Mesenchymal stem cell (in vitro differentiated cells and primary cell): ENCODE data around the gene TEX29.

Source experiments
- DNase-seq: peaks from one replicate; pipeline ENCODE4 v3.0.0-alpha.2; 2013
- H2AFZ ChIP-seq: one replicate; pipeline ENCODE4 v1.6.1; 2013; ENCODE audit warnings: low read depth, mild to moderate bottlenecking, control low read depth, inconsistent platforms, low read length, moderate library complexity
- H2AK5ac ChIP-seq: 2 replicates; pipeline ENCODE4 v1.6.1; 2013; ENCODE audit warnings: low read length, moderate library complexity, mild to moderate bottlenecking, inconsistent platforms; ENCODE audit not compliant: severe bottlenecking
- H2BK120ac ChIP-seq: one replicate; pipeline ENCODE4 v1.6.1; 2013; ENCODE audit warnings: low read depth, mild to moderate bottlenecking, inconsistent platforms, low read length, moderate library complexity
- H2BK12ac ChIP-seq, 2 experiments: one replicate each; pipeline ENCODE4 v1.6.1; 2013; ENCODE audit warnings: inconsistent platforms in 2 of 2, low read length in 2 of 2, mild to moderate bottlenecking in 2 of 2, moderate library complexity in 2 of 2, control low read depth in 1 of 2
- H2BK15ac ChIP-seq: one replicate; pipeline ENCODE4 v1.6.1; 2013; ENCODE audit warnings: mild to moderate bottlenecking, low read depth, inconsistent platforms; ENCODE audit not compliant: poor library complexity, severe bottlenecking
- H2BK5ac ChIP-seq: 2 replicates; pipeline ENCODE4 v1.6.1; 2013; ENCODE audit warnings: low read depth, mild to moderate bottlenecking, low read length, control low read depth, inconsistent platforms; ENCODE audit not compliant: poor library complexity, severe bottlenecking
- H3K14ac ChIP-seq, 2 experiments: one replicate each; pipeline ENCODE4 v1.6.1; 2013; ENCODE audit warnings: inconsistent platforms in 2 of 2, low read length in 2 of 2, control low read depth in 1 of 2, mild to moderate bottlenecking in 1 of 2, moderate library complexity in 1 of 2
- H3K18ac ChIP-seq, 2 experiments: one replicate each; pipeline ENCODE4 v1.6.1; 2013; ENCODE audit warnings: inconsistent platforms in 2 of 2, low read length in 2 of 2, control low read depth in 1 of 2, low read depth in 1 of 2, mild to moderate bottlenecking in 1 of 2
- H3K23ac ChIP-seq, 2 experiments: one replicate each; pipeline ENCODE4 v1.6.1; 2013; ENCODE audit warnings: inconsistent platforms in 2 of 2, low read length in 2 of 2, mild to moderate bottlenecking in 2 of 2, moderate library complexity in 2 of 2, control low read depth in 1 of 2
- H3K27ac ChIP-seq: 2 replicates; pipeline ENCODE4 v1.5.1; 2013; ENCODE audit warnings: mild to moderate bottlenecking, moderate library complexity, low read length, control low read depth, inconsistent platforms; ENCODE audit not compliant: poor library complexity, severe bottlenecking
- H3K27me3 ChIP-seq, 2 experiments: 2 replicates each; pipeline versions ENCODE4 v1.6.1 to v1.7.0; 2013; ENCODE audit warnings: low read length in 2 of 2, mild to moderate bottlenecking in 2 of 2, moderate library complexity in 2 of 2, control low read depth in 1 of 2, inconsistent platforms in 1 of 2; ENCODE audit not compliant: control insufficient read depth in 1 of 2, insufficient read depth in 1 of 2
- H3K36me3 ChIP-seq, 2 experiments: 2 replicates each; pipeline versions ENCODE4 v1.6.1 to v1.7.0; 2013; ENCODE audit warnings: low read length in 2 of 2, control low read depth in 1 of 2, inconsistent platforms in 1 of 2, low read depth in 1 of 2, mild to moderate bottlenecking in 1 of 2; ENCODE audit not compliant: insufficient read depth in 2 of 2, control insufficient read depth in 1 of 2
- H3K4ac ChIP-seq, 2 experiments: one replicate each; pipeline ENCODE4 v1.6.1; 2013; ENCODE audit warnings: inconsistent platforms in 2 of 2, low read length in 2 of 2, mild to moderate bottlenecking in 2 of 2, moderate library complexity in 2 of 2, control low read depth in 1 of 2, low read depth in 1 of 2
- H3K4me1 ChIP-seq: 2 replicates; pipeline ENCODE4 v1.6.1; 2013; ENCODE audit warnings: low read depth, low read length, control low read depth; ENCODE audit not compliant: control insufficient read depth, insufficient read depth
- H3K4me2 ChIP-seq: 2 replicates; pipeline ENCODE4 v1.6.1; 2013; ENCODE audit warnings: low read length, mild to moderate bottlenecking, inconsistent platforms; ENCODE audit not compliant: poor library complexity, severe bottlenecking
- H3K4me3 ChIP-seq, 2 experiments: 2 replicates each; pipeline versions ENCODE4 v1.5.1 to v1.7.0; 2013; ENCODE audit warnings: low read length in 2 of 2, mild to moderate bottlenecking in 2 of 2, control low read depth in 1 of 2, low read depth in 1 of 2; ENCODE audit not compliant: insufficient read depth in 1 of 2
- H3K79me1 ChIP-seq: replicated peaks from 2 replicates; pipeline ENCODE4 v1.6.1; 2013; ENCODE audit warnings: mild to moderate bottlenecking, control low read depth, low read length, inconsistent platforms; ENCODE audit not compliant: poor library complexity, severe bottlenecking
- H3K9ac ChIP-seq: 2 replicates; pipeline ENCODE4 v1.7.0; 2013; ENCODE audit warnings: mild to moderate bottlenecking, low read length, moderate library complexity
- H3K9me3 ChIP-seq: 2 replicates; pipeline ENCODE4 v1.7.0; 2013; ENCODE audit warnings: mild to moderate bottlenecking, low read length; ENCODE audit not compliant: control insufficient read depth
- H4K8ac ChIP-seq: one replicate; pipeline ENCODE4 v1.6.1; 2013; ENCODE audit warnings: inconsistent platforms, mild to moderate bottlenecking, low read length, moderate library complexity
- H4K91ac ChIP-seq: one replicate; pipeline ENCODE4 v1.6.1; 2013; ENCODE audit warnings: mild to moderate bottlenecking, low read length, inconsistent platforms
- WGBS: methylation state at CpG from one replicate; pipeline ENCODE4 v1.1.7; 2013; ENCODE audit warnings: mixed read lengths; 5-methylcytosine and 5-hydroxymethylcytosine counted together

The TEX29 gene

GRCh38 chr13:111280681-111281585 is 39.5 kb upstream of the TEX29 start:
- no peak overlapping the region for H3K18ac ChIP-seq
- H2AK5ac ChIP-seq: peak overlapping the region; percentile 63
- peak overlapping the region; percentile 8 for H3K4me2 ChIP-seq
- no peak overlapping the region for H4K91ac ChIP-seq
- peak overlapping the region; percentile 76 for H3K27ac ChIP-seq
- H3K9me3 ChIP-seq: no peaks in the 10 kb centered on the region
- peaks cover 45 to 95% of the 10 kb centered on the region in 2 experiments for H3K36me3 ChIP-seq
- H3K4me1 ChIP-seq: peaks cover 8% of the 10 kb centered on the region
- no peak overlapping the region for H3K14ac ChIP-seq
- no peak overlapping the region for H3K23ac ChIP-seq
- peaks cover 40% of the 10 kb centered on the region for H3K79me1 ChIP-seq
- H4K8ac ChIP-seq: no peak overlapping the region
- H3K27me3 ChIP-seq: no peaks in the 10 kb centered on the region
- H2BK5ac ChIP-seq: no peak overlapping the region
- no peak overlapping the region for H2BK15ac ChIP-seq
- no peak overlapping the region for H3K4ac ChIP-seq
- H2BK120ac ChIP-seq: no peak overlapping the region
- peak overlapping the region; percentile 68 for H3K9ac ChIP-seq
- no peak overlapping the region for H3K4me3 ChIP-seq
- no peak overlapping the region for H2BK12ac ChIP-seq
- no peak overlapping the region for H2AFZ ChIP-seq
- DNase-seq: peak; percentile 45
- WGBS: 89% methylated on average over 9 of the region's 12 CpGs

GRCh38 chr13:111281751-111282311 is 38.6 kb upstream of the TEX29 start:
- whole genome bisulfite sequencing: 68% methylated on average over 5 of the region's 10 CpGs
- H4K91ac ChIP-seq: no peak overlapping the region
- H3K9me3 ChIP-seq: no peaks in the 10 kb centered on the region

GRCh38 chr13:111282425-111282824 is 38.0 kb upstream of the TEX29 start:
- no peak overlapping the region for H3K4me2 ChIP-seq
- H2BK12ac ChIP-seq: no peak overlapping the region

More at GRCh38 chr13:111281751-111282311, 38.6 kb upstream of the TEX29 start:
- H3K4me1 ChIP-seq: peaks cover 8% of the 10 kb centered on the region
- H3K27ac ChIP-seq: peak overlapping the region; percentile 76
- H2AK5ac ChIP-seq: peak overlapping the region; percentile 67
- H2BK15ac ChIP-seq: no peak overlapping the region
- no peak overlapping the region for H3K4me2 ChIP-seq
- no peak overlapping the region for H3K23ac ChIP-seq
- H3K14ac ChIP-seq: no peak overlapping the region
- peak overlapping the region; percentile 68 for H3K9ac ChIP-seq
- H2AFZ ChIP-seq: no peak overlapping the region
- H3K79me1 ChIP-seq: peaks cover 49% of the 10 kb centered on the region
- no peak overlapping the region for H3K18ac ChIP-seq
- no peaks in the 10 kb centered on the region for H3K27me3 ChIP-seq
- no peak overlapping the region for H4K8ac ChIP-seq
- no peak overlapping the region for H2BK12ac ChIP-seq
- no peak overlapping the region for H3K4ac ChIP-seq
- no peak overlapping the region for H2BK5ac ChIP-seq
- H3K36me3 ChIP-seq: peaks cover 53 to 95% of the 10 kb centered on the region in 2 experiments
- no peak overlapping the region for H2BK120ac ChIP-seq
- peak overlapping the region in 1 of 2 experiments; percentile 20 for H3K4me3 ChIP-seq
- DNase-seq: peak; percentile 28

GRCh38 chr13:111282997-111283396 is 37.4 kb upstream of the TEX29 start:
- no peak overlapping the region for H4K8ac ChIP-seq
- peaks cover 60 to 95% of the 10 kb centered on the region in 2 experiments for H3K36me3 ChIP-seq
- H3K79me1 ChIP-seq: peaks cover 54% of the 10 kb centered on the region
- H2BK5ac ChIP-seq: no peak overlapping the region
- H3K27ac ChIP-seq: no peak overlapping the region
- no peak overlapping the region for H3K4ac ChIP-seq
- no peaks in the 10 kb centered on the region for H3K9me3 ChIP-seq
- H4K91ac ChIP-seq: no peak overlapping the region
- H3K4me1 ChIP-seq: peaks cover 8% of the 10 kb centered on the region
- H3K4me2 ChIP-seq: no peak overlapping the region
- DNase-seq: no peak
- no peak overlapping the region for H3K14ac ChIP-seq
- no peak overlapping the region for H2BK15ac ChIP-seq
- H3K27me3 ChIP-seq: no peaks in the 10 kb centered on the region
- H3K23ac ChIP-seq: no peak overlapping the region
- H3K4me3 ChIP-seq: no peak overlapping the region
- no peak overlapping the region for H3K9ac ChIP-seq
- H3K18ac ChIP-seq: no peak overlapping the region
- H2AFZ ChIP-seq: no peak overlapping the region
- no peak overlapping the region for H2BK120ac ChIP-seq
- H2AK5ac ChIP-seq: no peak overlapping the region
- no peak overlapping the region for H2BK12ac ChIP-seq
- WGBS: 98% methylated on average over 23 of the region's 23 CpGs

More at GRCh38 chr13:111282425-111282824, 38.0 kb upstream of the TEX29 start:
- Histone ChIP-seq H3K79me1 (peaks cover 55% of the 10 kb centered on the region), H3K4ac (no peak overlapping the region), H3K36me3 (peaks cover 59 to 95% of the 10 kb centered on the region in 2 experiments), H3K9ac (peak overlapping the region; percentile 68), H2BK120ac (no peak overlapping the region), H3K23ac (no peak overlapping the region), H3K27ac (no peak overlapping the region), H2AK5ac (no peak overlapping the region), H4K91ac (no peak overlapping the region), H3K14ac (no peak overlapping the region), H3K18ac (no peak overlapping the region), H3K9me3 (no peaks in the 10 kb centered on the region), H3K27me3 (no peaks in the 10 kb centered on the region), H2AFZ (no peak overlapping the region), H2BK5ac (no peak overlapping the region), H3K4me3 (no peak overlapping the region), H4K8ac (no peak overlapping the region), H3K4me1 (peaks cover 8% of the 10 kb centered on the region), H2BK15ac (no peak overlapping the region)
- WGBS: 96% methylated on average over 5 of the region's 5 CpGs
- no peak for DNase-seq
